AG09309 (cell line): ENCODE measurements around the gene GLB1L.
A peak's percentile ranks its signal among the peaks of the same experiment; 100 is the strongest.

Source experiments
- DNase-seq: peaks from one replicate; pipeline ENCODE4 v3.0.0-alpha.2; 2010; ENCODE audit warnings: low read depth
- H3K4me3 ChIP-seq: 2 replicates; pipeline ENCODE4 v1.5.1; 2011; ENCODE audit warnings: mild to moderate bottlenecking, low read depth, low read length, moderate library complexity; ENCODE audit not compliant: control insufficient read depth
- CTCF ChIP-seq: IDR thresholded peaks from 2 replicates; pipeline ENCODE4 v1.5.1; 2011; ENCODE audit warnings: mild to moderate bottlenecking, low read depth, low read length, inconsistent platforms; ENCODE audit not compliant: insufficient read depth, control insufficient read depth; ENCODE audit errors: missing control alignments

The GLB1L gene

GRCh38 chr2:219221957-219222518 lies 23.2 kb downstream of the GLB1L start:
- DNase-seq, result no peak
- H3K4me3 ChIP-seq, result no peak overlapping the region
- no peak for TF ChIP-seq CTCF

- no peak overlapping the region for H3K4me3 ChIP-seq
- no peak for DNase-seq
- TF ChIP-seq CTCF, result no peak
These were observed 24.4 kb downstream of the GLB1L start for GRCh38 chr2:219220652-219221402.

- DNase-seq, result no peak
- no peak for TF ChIP-seq CTCF
- no peak overlapping the region for H3K4me3 ChIP-seq
These were observed 25.3 kb downstream of the GLB1L start for GRCh38 chr2:219219784-219220532.

- peak; percentile 69 for DNase-seq
- peak within 1 kb of the TSS; percentile 53 for H3K4me3 ChIP-seq
- TF ChIP-seq CTCF, result no peak
These were observed 26.2 kb downstream of the GLB1L start, which contains the start of gene ABCB6 for GRCh38 chr2:219218732-219219701. TSS of gene ABCB6 (minus strand) at chr2:219218958. CDS start at chr2:219218673, 285 bp downstream.

- TF ChIP-seq CTCF, result no peak
- peak overlapping the region; percentile 53 for H3K4me3 ChIP-seq
- DNase-seq, result no peak
These were observed 27.0 kb downstream of the GLB1L start for GRCh38 chr2:219218217-219218731.
